Measurements from ENCODE around the gene R3HCC1L.

The R3HCC1L gene

DNA sequence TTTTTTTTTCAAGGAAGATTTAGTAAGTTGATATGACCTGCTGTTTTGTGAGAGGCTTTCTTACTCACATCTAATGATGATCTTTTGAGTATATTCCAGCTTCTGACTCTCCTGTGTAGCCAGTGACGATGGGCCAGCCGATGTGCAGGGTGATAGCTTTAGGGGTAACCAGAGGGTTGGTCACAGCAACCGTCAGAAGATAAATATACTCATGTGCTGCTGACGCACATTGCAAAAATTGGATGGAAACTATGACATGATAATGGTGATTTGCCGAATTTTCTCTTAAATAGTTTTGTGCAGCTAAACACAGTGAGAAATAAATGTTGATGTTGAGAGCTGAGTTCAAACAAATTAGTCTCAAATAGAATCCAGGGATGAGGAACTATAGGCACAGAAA is 29.5 kb downstream of the R3HCC1L start:
- Histone ChIP-seq H3K36me3 (ENCODE audit: control insufficient read depth, insufficient read depth, low read length) (no peaks in the 10 kb centered on the region; the same call in none of the 2 replicates), H3K27me3 (replicated peaks; ENCODE audit: control insufficient read depth, insufficient read depth, low read length) (no peaks in the 10 kb centered on the region), H3K4me3 (replicated peaks; ENCODE audit: low read depth, low read length) (no peak overlapping the region)
- DNase-seq (ENCODE audit: extremely low read depth, insufficient read length), result no peak
- TF ChIP-seq, protein P1, sequence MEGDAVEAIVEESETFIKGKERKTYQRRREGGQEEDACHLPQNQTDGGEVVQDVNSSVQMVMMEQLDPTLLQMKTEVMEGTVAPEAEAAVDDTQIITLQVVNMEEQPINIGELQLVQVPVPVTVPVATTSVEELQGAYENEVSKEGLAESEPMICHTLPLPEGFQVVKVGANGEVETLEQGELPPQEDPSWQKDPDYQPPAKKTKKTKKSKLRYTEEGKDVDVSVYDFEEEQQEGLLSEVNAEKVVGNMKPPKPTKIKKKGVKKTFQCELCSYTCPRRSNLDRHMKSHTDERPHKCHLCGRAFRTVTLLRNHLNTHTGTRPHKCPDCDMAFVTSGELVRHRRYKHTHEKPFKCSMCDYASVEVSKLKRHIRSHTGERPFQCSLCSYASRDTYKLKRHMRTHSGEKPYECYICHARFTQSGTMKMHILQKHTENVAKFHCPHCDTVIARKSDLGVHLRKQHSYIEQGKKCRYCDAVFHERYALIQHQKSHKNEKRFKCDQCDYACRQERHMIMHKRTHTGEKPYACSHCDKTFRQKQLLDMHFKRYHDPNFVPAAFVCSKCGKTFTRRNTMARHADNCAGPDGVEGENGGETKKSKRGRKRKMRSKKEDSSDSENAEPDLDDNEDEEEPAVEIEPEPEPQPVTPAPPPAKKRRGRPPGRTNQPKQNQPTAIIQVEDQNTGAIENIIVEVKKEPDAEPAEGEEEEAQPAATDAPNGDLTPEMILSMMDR (IDR thresholded peaks at IDR 0.05; ENCODE audit: insufficient read depth, low read length, poor library complexity, severe bottlenecking), result no peak

DNA sequence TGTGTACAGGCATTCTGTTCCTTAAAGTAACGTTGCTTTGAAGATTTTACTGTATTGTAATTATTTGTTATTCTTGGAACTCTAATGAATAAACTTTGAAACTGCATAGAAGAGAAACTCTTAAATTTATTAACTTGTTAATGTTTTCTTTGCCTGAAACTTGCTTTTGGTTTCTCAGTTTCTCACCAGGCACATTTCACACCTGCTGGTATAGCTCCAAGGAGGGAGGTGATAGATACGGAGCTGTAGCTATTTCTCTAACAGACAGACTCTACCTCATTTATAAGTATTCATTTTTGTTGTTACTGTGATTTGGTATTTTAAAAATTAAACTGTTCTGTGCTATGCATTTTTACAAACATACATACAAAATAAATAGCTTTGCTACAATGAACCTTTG is 32.7 kb downstream of the R3HCC1L start:
- Histone ChIP-seq H3K36me3 (ENCODE audit: control insufficient read depth, insufficient read depth, low read length) (no peaks in the 10 kb centered on the region; the same call in none of the 2 replicates), H3K4me3 (replicated peaks; ENCODE audit: low read depth, low read length) (no peak overlapping the region), H3K27me3 (replicated peaks; ENCODE audit: control insufficient read depth, insufficient read depth, low read length) (no peaks in the 10 kb centered on the region)
- DNase-seq (ENCODE audit: extremely low read depth, insufficient read length), result no peak
- TF ChIP-seq, protein P1 (IDR thresholded peaks at IDR 0.05; ENCODE audit: insufficient read depth, low read length, poor library complexity, severe bottlenecking), result no peak

DNA sequence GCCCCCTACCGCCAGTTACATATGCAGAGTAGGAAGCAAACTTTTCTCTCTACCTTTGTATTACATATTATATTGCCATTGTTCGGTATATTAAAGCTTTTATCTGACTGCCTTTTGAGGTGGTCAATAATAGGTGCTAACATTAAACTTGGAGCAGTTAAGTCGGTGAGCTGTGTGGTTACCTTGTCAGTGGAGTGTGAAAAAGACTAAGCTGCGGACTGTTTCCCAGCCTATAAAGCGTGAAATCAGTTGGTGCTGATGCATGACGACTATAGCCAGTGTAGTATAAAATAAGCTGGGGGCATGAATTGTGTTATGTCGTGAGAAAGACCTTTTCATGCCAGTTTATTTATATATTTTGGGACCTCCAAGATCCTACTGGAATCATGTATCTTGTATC is 33.7 kb downstream of the R3HCC1L start:
- DNase-seq (ENCODE audit: extremely low read depth, insufficient read length), result no peak
- Histone ChIP-seq H3K36me3 (ENCODE audit: control insufficient read depth, insufficient read depth, low read length) (peaks cover 1% of the 10 kb centered on the region), H3K4me3 (replicated peaks; ENCODE audit: low read depth, low read length) (no peak overlapping the region), H3K27me3 (replicated peaks; ENCODE audit: control insufficient read depth, insufficient read depth, low read length) (no peaks in the 10 kb centered on the region)
- TF ChIP-seq, protein P1 (IDR thresholded peaks at IDR 0.05; ENCODE audit: insufficient read depth, low read length, poor library complexity, severe bottlenecking), result no peak

DNA sequence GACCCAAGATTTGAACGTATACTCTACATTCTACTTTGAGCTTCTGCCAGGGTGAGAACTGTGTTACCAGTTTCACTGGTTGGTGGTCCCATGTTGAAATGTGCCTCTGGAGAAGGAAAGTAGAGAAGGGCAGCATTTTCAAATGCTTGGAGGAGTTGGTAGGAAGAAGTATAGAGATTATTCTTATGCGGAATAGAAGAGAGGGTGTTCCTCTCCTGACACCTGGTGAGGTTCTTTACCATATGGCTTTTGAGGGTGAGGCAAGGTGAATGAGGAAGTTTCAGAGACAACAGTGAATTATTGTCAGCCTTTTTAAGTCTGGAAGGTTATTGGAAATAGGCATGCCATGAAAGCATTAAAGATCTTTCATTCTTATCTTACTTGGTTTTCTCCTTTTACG is 34.3 kb downstream of the R3HCC1L start:
- peaks cover 3% of the 10 kb centered on the region for H3K36me3 ChIP-seq (ENCODE audit: control insufficient read depth, insufficient read depth, low read length)
- no peak overlapping the region for H3K4me3 ChIP-seq (replicated peaks; ENCODE audit: low read depth, low read length)
- DNase-seq (ENCODE audit: extremely low read depth, insufficient read length), result no peak
- no peaks in the 10 kb centered on the region for H3K27me3 ChIP-seq (replicated peaks; ENCODE audit: control insufficient read depth, insufficient read depth, low read length)
- TF ChIP-seq, protein P1 (IDR thresholded peaks at IDR 0.05; ENCODE audit: insufficient read depth, low read length, poor library complexity, severe bottlenecking), result no peak

DNA sequence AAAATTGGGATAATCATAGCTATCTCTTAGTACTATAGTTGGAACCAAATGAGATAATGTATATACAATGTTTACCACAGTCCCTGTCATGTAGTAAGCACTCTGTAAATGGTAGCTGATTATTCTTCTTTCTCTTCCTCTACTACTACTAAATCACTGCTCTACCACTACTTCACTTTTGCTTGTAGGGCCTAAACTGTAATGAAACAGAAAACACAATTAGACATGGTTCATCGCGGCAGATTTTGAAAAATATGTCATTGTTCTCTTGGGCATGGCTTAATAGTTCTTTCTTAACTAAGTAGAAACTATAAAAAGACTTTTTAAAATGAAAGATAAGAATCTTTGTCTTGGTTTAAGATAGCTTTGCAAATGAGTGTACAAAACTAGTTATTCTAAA is 34.9 kb downstream of the R3HCC1L start:
- Histone ChIP-seq H3K27me3 (replicated peaks; ENCODE audit: control insufficient read depth, insufficient read depth, low read length) (no peaks in the 10 kb centered on the region), H3K4me3 (replicated peaks; ENCODE audit: low read depth, low read length) (no peak overlapping the region), H3K36me3 (ENCODE audit: control insufficient read depth, insufficient read depth, low read length) (peaks cover 3% of the 10 kb centered on the region)
- peak; percentile 9 for DNase-seq (ENCODE audit: extremely low read depth, insufficient read length)
- TF ChIP-seq, protein P1 (IDR thresholded peaks at IDR 0.05; ENCODE audit: insufficient read depth, low read length, poor library complexity, severe bottlenecking), result no peak
